Measurements from ENCODE around the gene A4GNT.

A4GNT gene

DNA sequence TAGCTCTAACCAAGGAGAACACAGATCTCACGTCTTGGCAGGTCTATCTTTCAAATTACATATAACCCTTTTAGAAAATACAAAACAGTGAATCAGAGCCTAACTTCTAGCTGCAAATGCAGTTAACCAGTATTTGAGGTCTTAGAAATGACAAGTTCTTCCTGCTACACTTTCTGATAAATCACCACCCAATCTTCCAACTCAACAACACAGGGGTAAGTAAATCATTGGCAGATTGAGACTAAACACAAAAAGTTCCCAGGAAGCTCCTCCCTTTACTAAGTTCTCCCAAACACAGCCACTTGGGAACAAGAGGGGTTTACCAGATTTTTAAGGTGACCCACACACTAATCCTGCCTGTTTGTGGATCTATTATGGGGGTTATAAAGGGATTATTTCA is at the start of gene A4GNT:
TSS of gene A4GNT (minus strand) at position 152 of the 400 bp plus-strand sequence. CDS start 1,134 bp downstream, outside the sequence.
- TF ChIP-seq GATA3 (IDR thresholded peaks at IDR 0.05; ENCODE audit: low read depth, low read length) (no peak), GATA2 (IDR thresholded peaks at IDR 0.05; ENCODE audit: low read depth, low read length) (no peak)

DNA sequence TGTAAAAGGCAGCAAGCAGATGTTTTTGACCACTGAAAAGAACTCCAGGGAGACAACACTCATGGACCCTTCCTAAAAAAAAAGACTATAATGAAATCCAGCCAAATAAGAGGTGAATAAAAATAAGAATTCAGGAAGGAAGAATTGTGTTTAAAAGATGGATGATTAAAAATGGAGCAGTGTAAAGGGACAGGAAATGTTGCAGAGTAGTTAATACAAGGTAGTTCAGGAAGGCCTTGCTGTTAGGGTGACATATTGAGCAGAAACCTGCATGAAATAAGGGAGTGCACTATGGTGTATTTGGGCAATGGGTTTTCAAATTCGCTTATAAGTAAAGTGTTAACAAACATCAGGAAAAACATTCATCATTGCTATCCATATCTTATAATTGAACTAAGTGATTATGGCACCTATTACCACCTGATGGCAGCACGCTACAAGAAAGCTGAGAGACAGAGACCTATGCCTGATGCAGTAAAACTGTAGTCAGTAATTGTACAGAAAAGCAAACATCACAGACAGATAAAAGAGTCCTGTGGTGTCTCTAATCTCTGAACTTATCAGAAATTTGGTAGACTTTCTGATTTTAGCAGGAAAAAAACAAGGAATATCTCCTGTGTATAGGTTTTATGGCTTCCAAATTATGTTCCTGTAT is 48.3 kb upstream of the A4GNT start:
- TF ChIP-seq GATA3 (IDR thresholded peaks at IDR 0.05; ENCODE audit: low read depth, low read length) (no peak), GATA2 (IDR thresholded peaks at IDR 0.05; ENCODE audit: low read depth, low read length) (no peak)

DNA sequence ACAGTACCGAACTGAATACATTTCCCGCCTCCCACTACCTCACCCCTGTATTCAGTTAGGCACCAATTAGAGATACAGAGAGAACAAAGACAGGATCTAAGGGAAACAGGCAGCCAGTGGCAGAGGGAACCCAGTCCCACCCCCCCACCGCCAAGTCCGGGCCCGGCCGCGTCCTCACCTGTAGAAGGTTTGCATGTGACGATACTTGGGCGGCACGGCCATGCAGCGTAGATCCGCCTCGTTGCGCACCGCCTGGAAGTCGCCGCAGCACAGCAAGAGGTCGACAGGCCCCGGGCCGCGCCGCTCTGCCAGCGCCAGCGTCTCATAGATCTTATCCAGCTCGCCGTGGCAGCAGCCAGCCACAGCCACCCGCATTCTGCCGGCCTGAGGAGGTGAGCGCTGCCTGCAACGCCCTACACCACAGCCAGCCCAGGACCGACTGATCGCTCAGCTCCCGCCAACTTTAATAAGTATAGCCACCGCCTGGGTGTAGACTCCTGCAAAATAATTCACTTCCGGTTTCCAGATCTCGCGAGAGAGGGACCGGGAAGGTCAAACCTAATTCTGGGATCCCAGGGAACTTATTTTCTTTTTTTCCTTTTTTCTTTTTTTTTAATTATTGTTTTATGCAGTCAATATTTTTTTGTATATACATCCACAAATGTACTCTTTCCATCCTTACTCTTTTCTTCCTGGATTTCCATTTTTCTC is 42.4 kb upstream of the A4GNT start, which contains the start of gene DBR1:
TSS of gene DBR1 (minus strand) at position 501 of the 711 bp plus-strand sequence. CDS start at position 375, 126 bp downstream.
- TF ChIP-seq GATA2 (IDR thresholded peaks at IDR 0.05; ENCODE audit: low read depth, low read length): peak; percentile 87
- no peak for TF ChIP-seq GATA3 (IDR thresholded peaks at IDR 0.05; ENCODE audit: low read depth, low read length)

DNA sequence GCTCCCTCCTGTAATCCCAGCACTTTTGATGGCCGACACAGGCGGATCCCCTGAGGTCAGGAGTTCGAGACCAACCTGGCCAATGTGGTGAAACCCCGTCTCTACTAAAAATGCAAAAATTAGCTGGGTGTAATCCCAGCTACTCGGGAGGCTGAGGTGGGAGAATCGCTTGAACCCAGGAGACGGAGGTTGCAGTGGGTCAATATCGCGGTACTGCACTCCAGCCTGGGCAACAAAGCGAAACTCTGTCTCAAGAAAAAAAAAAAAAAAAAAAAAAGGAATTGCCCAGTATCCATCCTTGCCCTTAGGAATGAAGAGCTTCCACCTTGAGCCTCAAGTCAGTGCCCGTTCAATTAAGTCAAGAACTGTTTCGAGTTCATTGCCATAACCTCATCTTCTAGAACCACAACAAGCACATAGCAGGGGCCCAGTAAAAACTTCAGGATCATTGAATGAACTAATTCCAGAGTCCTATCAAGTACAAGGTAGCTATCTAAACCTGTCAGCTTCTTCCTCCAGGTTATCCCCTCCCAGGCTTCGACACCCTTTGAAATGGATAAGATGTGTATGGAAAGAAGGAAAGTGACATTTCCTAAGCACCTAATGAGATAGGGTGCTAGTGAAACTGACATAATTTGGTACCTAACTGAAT is 41.7 kb upstream of the A4GNT start:
- no peak for TF ChIP-seq GATA3 (IDR thresholded peaks at IDR 0.05; ENCODE audit: low read depth, low read length)
- TF ChIP-seq GATA2 (IDR thresholded peaks at IDR 0.05; ENCODE audit: low read depth, low read length): no peak

DNA sequence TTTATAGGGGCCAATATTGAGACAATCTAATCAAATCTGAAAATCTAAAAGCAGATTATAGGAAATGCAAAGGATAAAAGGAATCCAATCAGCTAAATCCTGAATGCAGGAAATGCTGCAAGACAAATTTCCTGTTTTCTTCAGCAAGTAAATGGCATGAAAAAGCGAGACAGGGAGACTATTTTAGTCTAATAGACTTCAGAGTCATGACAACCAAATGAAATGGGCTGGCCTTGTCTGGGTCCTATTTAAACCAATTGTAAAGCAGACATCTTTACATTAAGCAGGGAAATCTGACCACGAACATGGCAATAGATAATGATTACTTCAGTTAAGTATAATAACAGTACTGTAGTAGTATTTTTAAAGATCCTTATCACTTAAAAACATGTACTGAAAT is 40.4 kb upstream of the A4GNT start:
- TF ChIP-seq GATA2 (IDR thresholded peaks at IDR 0.05; ENCODE audit: low read depth, low read length) (no peak), GATA3 (IDR thresholded peaks at IDR 0.05; ENCODE audit: low read depth, low read length) (no peak)

DNA sequence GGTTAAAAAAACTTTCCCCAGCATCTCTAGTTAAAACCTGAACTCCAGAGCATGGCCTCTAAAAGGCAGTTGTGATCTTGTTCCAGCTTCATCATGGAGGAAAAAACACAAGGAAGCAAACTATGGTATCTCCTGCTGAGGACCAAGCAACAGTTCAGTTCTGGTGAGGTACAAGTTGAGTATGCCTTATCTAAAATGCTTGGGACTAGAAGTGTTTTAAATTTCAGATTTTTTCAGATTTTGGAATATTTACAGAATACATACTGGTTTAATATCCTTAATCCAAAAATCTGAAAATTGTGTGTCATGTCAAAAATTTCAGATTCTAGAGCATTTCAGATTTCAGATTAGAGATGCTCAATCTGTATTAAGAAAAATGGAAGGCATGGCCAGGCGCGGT is 32.9 kb upstream of the A4GNT start:
- TF ChIP-seq GATA3 (IDR thresholded peaks at IDR 0.05; ENCODE audit: low read depth, low read length) (no peak), GATA2 (IDR thresholded peaks at IDR 0.05; ENCODE audit: low read depth, low read length) (no peak)

DNA sequence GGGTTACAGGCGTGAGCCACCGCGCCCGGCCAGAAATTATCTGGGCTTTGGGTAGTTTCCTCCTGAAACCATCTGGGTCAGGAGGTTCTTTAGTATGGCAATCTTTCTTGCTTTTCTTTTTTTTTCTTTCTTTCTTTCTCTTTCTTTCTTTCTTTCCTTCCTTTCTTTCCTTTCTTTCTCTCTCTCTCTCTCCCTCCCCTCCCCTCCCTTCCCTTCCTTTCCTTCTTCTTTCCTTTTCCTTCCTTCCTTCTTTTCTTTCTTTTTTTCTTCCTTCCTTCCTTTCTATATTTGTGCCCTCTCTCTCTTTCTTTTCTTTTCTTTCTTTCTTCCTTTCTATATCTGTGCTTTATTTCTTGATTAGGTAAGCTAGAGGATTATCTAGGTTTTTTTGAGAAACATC is 25.6 kb upstream of the A4GNT start:
- TF ChIP-seq GATA2 (IDR thresholded peaks at IDR 0.05; ENCODE audit: low read depth, low read length) (no peak), GATA3 (IDR thresholded peaks at IDR 0.05; ENCODE audit: low read depth, low read length) (no peak)

DNA sequence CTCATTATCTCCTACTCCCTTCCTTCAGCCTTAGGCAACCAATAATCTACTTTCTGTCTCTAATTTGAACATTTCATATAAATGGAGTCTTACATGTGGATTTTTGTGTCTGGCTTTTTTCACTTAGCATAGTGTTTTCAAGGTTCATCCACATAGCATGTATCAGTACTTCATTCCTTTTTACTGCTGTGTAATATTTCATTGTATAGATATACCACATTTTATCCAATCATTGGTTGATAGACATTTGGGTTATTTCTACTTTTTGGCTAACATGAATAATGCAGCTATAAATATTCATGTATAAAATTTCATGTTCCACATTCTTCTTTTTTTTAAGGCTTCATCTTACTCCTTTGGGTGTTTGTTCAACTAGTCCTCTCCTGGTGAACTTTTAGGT is 22.3 kb upstream of the A4GNT start:
- TF ChIP-seq GATA3 (IDR thresholded peaks at IDR 0.05; ENCODE audit: low read depth, low read length) (no peak), GATA2 (IDR thresholded peaks at IDR 0.05; ENCODE audit: low read depth, low read length) (no peak)

DNA sequence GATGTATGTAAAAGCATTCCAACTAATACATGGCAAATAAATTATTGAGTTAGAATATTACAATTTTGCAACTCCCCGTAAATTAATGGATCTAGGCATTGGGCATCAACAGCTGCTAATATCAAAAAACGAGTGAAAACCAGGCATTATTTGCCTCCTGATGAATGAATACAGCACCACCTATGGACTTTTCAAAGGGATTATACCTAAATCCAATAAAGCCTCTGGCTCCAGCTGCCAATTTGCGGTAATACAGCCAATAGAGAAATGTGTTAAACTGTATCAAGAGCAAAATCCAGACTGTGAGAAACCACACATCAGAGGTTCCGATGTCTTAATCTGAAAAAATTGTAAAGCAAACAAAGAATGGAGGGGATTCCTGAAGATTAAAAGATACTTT is 16.3 kb upstream of the A4GNT start:
- TF ChIP-seq GATA3 (IDR thresholded peaks at IDR 0.05; ENCODE audit: low read depth, low read length): no peak
- no peak for TF ChIP-seq GATA2 (IDR thresholded peaks at IDR 0.05; ENCODE audit: low read depth, low read length)

DNA sequence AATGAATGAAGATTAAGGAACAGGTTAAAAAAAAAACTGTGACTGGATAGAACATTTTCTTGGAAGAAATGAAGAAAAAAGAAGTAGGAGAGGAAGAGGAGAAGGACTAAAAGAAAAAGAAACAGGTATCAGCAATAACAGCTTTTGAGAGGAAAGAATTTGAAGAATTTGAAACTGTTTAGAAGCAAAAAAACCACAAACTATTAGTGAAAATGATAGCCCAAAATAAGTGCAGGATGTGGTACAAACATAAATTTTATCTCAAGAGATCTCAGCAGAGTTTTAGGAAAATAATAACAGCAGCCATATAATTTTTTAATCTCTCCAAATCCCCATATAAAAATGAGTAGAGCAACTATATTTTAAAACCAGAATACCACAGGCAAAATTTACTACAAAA is 8.8 kb upstream of the A4GNT start:
- TF ChIP-seq GATA3 (IDR thresholded peaks at IDR 0.05; ENCODE audit: low read depth, low read length): no peak
- TF ChIP-seq GATA2 (IDR thresholded peaks at IDR 0.05; ENCODE audit: low read depth, low read length): no peak

DNA sequence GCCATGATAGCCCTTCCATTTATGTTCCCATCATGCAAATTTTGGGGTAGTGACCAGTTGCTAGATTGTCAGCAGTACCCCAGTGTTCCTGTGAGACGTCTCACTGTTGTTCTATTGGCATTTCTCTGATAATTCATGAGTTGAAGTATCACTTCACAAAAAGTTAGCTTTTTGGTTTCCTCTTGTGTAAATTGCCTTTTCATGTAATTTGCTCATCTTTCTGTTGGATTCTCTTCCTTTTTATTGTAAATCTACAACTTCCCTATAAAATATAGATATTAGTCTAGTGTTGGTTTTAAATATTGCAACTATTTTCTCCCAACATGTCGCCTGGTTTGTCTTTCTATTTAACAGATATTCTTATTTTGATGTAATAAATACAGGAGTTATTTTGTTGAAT is 7.5 kb upstream of the A4GNT start:
- TF ChIP-seq GATA2 (IDR thresholded peaks at IDR 0.05; ENCODE audit: low read depth, low read length) (no peak), GATA3 (IDR thresholded peaks at IDR 0.05; ENCODE audit: low read depth, low read length) (no peak)

DNA sequence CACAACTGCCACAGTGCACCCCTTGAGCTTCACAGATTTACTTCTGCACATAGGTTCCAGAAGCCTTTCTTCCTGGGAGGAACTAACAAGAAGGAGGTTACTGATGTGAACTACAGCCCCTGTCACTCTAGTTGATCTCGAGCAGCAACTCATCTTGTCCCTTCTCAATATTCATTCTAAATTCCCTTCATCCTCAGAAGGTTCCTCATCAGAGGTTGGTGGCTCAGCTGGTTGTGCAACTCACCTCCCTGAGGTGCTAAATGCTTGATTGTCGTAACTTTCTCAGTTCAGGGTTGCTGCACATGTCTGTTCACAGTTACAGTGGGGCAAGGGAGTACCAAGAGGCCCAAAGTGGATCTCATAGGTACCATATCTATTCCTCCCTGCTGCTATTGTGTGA is 5.7 kb upstream of the A4GNT start:
- no peak for TF ChIP-seq GATA3 (IDR thresholded peaks at IDR 0.05; ENCODE audit: low read depth, low read length)
- TF ChIP-seq GATA2 (IDR thresholded peaks at IDR 0.05; ENCODE audit: low read depth, low read length): no peak

DNA sequence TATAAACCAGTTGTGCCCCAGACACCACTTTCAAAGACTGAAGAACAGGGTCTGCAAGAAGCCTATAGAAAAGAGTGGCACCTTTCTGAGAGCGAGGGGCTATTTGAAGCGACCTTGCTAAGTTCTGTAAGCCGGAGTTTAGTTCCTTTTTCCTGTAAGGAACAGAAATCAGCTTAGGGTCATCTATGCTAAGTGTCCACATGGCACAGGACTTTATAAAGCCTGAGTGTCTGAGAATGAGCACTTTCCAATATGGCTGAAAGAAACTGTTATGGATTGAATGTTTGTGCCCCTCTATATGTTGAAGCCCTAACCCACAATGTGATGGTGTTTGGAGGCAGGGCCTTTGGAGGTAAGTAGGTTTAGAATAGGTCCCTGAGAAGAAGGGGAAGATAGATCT is 4.0 kb upstream of the A4GNT start:
- TF ChIP-seq GATA3 (IDR thresholded peaks at IDR 0.05; ENCODE audit: low read depth, low read length) (no peak), GATA2 (IDR thresholded peaks at IDR 0.05; ENCODE audit: low read depth, low read length) (no peak)

DNA sequence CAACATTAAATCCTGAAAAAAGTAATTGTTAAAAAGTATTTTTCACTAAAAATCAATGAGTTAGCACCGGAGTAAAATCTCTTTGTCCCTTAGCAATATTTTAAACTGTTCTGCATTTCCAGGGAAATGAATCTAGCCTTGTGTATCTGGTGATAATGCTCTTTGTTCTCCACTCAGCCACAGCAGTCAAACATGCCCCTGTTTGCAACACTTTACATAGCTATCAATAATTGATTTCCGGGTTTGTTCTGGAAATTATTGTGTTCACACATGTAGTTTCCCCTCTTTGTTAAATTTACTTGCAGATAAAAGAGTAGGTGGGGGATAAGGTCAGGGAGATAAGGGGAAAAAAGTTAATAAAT is 3.6 kb upstream of the A4GNT start:
- TF ChIP-seq GATA2 (IDR thresholded peaks at IDR 0.05; ENCODE audit: low read depth, low read length) (no peak), GATA3 (IDR thresholded peaks at IDR 0.05; ENCODE audit: low read depth, low read length) (no peak)
